MM.1S (cell line): ENCODE results near the gene C14orf119.

Experiments used
- DNase-seq: peaks from one replicate; pipeline ENCODE4 v3.0.0-alpha.2; 2015
- H2AFZ ChIP-seq: fragments of 300-600 bp; sonication (generic); 2 replicates; pipeline ENCODE4 v1.6.0; 2016; ENCODE audit warnings: antibody characterized with exemption, low read length
- H3F3A ChIP-seq: fragments of 300-600 bp; sonication (generic); 2 replicates; pipeline ENCODE4 v1.6.1; 2016; ENCODE audit warnings: mild to moderate bottlenecking, antibody characterized with exemption, low read length, moderate library complexity, mixed read lengths; ENCODE audit not compliant: insufficient read depth
- H3K27ac ChIP-seq: fragments of 300-600 bp; sonication (generic); 2 replicates; pipeline ENCODE4 v1.5.1; 2016; ENCODE audit warnings: mild to moderate bottlenecking, low read length
- H3K27me3 ChIP-seq: fragments of 300-600 bp; sonication (generic); replicated peaks from 2 replicates; pipeline ENCODE4 v1.6.0; 2016; ENCODE audit warnings: low read length; ENCODE audit not compliant: insufficient read depth
- H3K36me3 ChIP-seq: fragments of 300-600 bp; sonication (generic); replicated peaks from 2 replicates; pipeline ENCODE4 v1.6.1; 2016; ENCODE audit warnings: mild to moderate bottlenecking, low read length, mixed read lengths; ENCODE audit not compliant: insufficient read depth
- H3K4me1 ChIP-seq: fragments of 300-600 bp; sonication (generic); 2 replicates; pipeline ENCODE4 v1.6.1; 2016; ENCODE audit warnings: low read length, mixed read lengths
- H3K4me2 ChIP-seq: fragments of 300-600 bp; sonication (generic); 2 replicates; pipeline ENCODE4 v1.6.0; 2016; ENCODE audit warnings: low read depth, low read length
- H3K4me3 ChIP-seq: fragments of 300-600 bp; sonication (generic); 2 replicates; pipeline ENCODE4 v1.5.1; 2016; ENCODE audit warnings: low read length, mixed read lengths
- H3K79me2 ChIP-seq: fragments of 300-600 bp; sonication (generic); 2 replicates; pipeline ENCODE4 v1.6.1; 2016; ENCODE audit warnings: mixed run types, low read length, mixed read lengths
- H3K9ac ChIP-seq: fragments of 300-600 bp; sonication (generic); 2 replicates; pipeline ENCODE4 v1.6.1; 2016; ENCODE audit warnings: low read length, mixed read lengths
- H3K9me2 ChIP-seq: fragments of 300-600 bp; sonication (generic); replicated peaks from 2 replicates; pipeline ENCODE4 v1.6.1; 2016; ENCODE audit warnings: mild to moderate bottlenecking, low read length, mixed read lengths; ENCODE audit not compliant: insufficient read depth
- H3K9me3 ChIP-seq: fragments of 300-600 bp; sonication (generic); replicated peaks from 2 replicates; pipeline ENCODE4 v1.6.1; 2016; ENCODE audit warnings: mild to moderate bottlenecking, low read length, mixed read lengths; ENCODE audit not compliant: insufficient read depth
- H4K20me1 ChIP-seq: fragments of 300-600 bp; sonication (generic); 2 replicates; pipeline ENCODE4 v1.6.1; 2016; ENCODE audit warnings: mild to moderate bottlenecking, low read length, moderate library complexity, mixed read lengths; ENCODE audit not compliant: insufficient read depth
- EZH2 ChIP-seq: fragments of 300-600 bp; sonication (generic); optimal IDR thresholded peaks from 2 replicates; pipeline ENCODE3; 2017; ENCODE audit warnings: low read depth, mild to moderate bottlenecking, antibody characterized with exemption, low read length, mixed read lengths
- EZH2phosphoT487 ChIP-seq: fragments of 300-600 bp; sonication (generic); IDR thresholded peaks from 2 replicates; pipeline ENCODE4 v1.6.1; 2018; ENCODE audit warnings: antibody characterized with exemption, low read length
- TF ChIP-seq, protein P1 (sequence below): fragments of 300-600 bp; sonication (generic); IDR thresholded peaks from 2 replicates; pipeline ENCODE4 v1.5.1; 2016; ENCODE audit warnings: antibody characterized with exemption, low read length, mixed read lengths

The C14orf119 gene

DNA sequence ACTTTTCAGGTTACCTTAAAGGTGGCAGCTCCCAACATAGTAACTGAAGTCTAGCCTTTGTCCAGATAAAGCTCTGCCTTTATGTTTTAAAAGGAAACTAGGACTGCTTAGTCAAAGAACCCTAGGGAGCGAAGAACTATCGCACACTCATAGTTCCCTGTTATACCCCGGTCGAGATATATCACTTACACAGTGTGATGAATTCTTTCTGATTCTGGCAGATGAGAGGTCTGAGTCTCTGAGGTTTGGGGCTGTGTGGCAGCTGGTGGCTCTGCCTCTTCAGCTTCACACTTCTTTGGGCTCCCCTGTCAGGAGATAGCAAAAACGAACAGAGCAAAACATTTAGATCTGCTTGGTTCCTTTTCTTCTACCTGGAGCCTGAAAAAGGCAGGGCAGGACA lies 17.3 kb upstream of the C14orf119 start:
- Histone ChIP-seq H3K27ac (no peak overlapping the region), H3K79me2 (no peaks in the 10 kb centered on the region), H3K4me1 (no peaks in the 10 kb centered on the region), H3K4me2 (no peak overlapping the region), H4K20me1 (no peaks in the 10 kb centered on the region), H3K27me3 (no peaks in the 10 kb centered on the region), H3K4me3 (no peak overlapping the region), H3K36me3 (no peaks in the 10 kb centered on the region; the same call in 1 of the 2 replicates), H3K9ac (no peak overlapping the region), H2AFZ (no peak overlapping the region), H3K9me3 (no peaks in the 10 kb centered on the region), H3K9me2 (no peaks in the 10 kb centered on the region), H3F3A (no peaks in the 10 kb centered on the region)
- TF ChIP-seq, protein P1, sequence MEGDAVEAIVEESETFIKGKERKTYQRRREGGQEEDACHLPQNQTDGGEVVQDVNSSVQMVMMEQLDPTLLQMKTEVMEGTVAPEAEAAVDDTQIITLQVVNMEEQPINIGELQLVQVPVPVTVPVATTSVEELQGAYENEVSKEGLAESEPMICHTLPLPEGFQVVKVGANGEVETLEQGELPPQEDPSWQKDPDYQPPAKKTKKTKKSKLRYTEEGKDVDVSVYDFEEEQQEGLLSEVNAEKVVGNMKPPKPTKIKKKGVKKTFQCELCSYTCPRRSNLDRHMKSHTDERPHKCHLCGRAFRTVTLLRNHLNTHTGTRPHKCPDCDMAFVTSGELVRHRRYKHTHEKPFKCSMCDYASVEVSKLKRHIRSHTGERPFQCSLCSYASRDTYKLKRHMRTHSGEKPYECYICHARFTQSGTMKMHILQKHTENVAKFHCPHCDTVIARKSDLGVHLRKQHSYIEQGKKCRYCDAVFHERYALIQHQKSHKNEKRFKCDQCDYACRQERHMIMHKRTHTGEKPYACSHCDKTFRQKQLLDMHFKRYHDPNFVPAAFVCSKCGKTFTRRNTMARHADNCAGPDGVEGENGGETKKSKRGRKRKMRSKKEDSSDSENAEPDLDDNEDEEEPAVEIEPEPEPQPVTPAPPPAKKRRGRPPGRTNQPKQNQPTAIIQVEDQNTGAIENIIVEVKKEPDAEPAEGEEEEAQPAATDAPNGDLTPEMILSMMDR = no peak
- TF ChIP-seq EZH2phosphoT487 (no peak), EZH2 (no peak)
- no peak for DNase-seq

DNA sequence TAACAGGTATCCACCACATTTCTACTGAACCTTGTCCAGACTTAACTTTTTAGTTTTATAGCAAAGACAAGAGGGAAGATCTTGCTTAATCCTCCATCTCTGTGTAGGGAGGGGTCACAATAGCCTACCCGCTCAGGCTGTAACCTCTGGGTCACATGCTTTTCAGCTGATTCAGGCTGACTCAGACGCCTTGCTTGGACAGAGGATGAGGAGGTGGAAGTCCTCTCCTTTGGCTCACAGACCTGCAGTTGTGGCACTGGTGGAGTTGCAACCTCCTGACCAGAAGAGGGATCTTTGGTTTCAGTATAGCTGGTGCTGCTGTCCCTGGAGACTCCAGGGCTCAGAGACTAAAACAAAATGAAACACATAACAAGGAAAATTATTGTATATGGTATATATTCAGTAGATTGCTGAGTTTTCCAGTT lies 16.6 kb upstream of the C14orf119 start:
- Histone ChIP-seq H3K9me2 (no peaks in the 10 kb centered on the region), H3K4me3 (no peak overlapping the region), H3K9ac (no peak overlapping the region), H3K27me3 (no peaks in the 10 kb centered on the region), H3F3A (no peaks in the 10 kb centered on the region), H3K27ac (no peak overlapping the region), H4K20me1 (no peaks in the 10 kb centered on the region), H3K4me2 (no peak overlapping the region), H3K79me2 (no peaks in the 10 kb centered on the region), H3K9me3 (no peaks in the 10 kb centered on the region), H3K4me1 (no peaks in the 10 kb centered on the region), H3K36me3 (no peaks in the 10 kb centered on the region; the same call in 1 of the 2 replicates), H2AFZ (no peak overlapping the region)
- no peak for TF ChIP-seq EZH2phosphoT487
- no peak for TF ChIP-seq EZH2
- TF ChIP-seq, protein P1 = no peak
- DNase-seq = no peak

DNA sequence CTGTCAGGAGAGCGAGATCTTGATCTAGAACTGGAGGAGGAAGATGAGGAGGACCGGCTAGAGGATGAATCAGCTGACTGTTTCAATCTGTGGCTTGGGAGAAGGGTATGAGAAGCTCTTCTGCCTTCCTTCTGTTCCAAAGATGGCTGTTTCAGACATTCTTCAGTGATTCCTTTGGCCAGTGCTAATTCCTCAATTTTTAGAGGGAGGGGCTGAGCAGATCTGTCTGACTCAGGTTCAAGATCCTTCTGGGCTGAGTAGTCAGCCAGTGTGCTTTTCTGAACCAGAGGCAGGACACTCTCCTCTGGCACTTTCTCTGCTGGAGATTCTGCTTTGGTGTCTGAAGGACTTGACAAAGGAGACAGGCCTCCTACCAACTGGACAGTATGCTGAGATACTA lies 15.6 kb upstream of the C14orf119 start:
- Histone ChIP-seq H3K4me2 (no peak overlapping the region), H3K27ac (no peak overlapping the region), H2AFZ (no peak overlapping the region), H3K4me3 (no peak overlapping the region), H3K9me2 (no peaks in the 10 kb centered on the region), H4K20me1 (no peaks in the 10 kb centered on the region), H3K4me1 (no peaks in the 10 kb centered on the region), H3K9ac (no peak overlapping the region), H3K9me3 (no peaks in the 10 kb centered on the region), H3K36me3 (no peaks in the 10 kb centered on the region; the same call in 1 of the 2 replicates), H3K27me3 (no peaks in the 10 kb centered on the region), H3K79me2 (no peaks in the 10 kb centered on the region), H3F3A (no peaks in the 10 kb centered on the region)
- no peak for TF ChIP-seq EZH2phosphoT487
- TF ChIP-seq, protein P1 = no peak
- TF ChIP-seq EZH2 = no peak
- no peak for DNase-seq
